Mesenchymal stem cell (in vitro differentiated cells and primary cell): ENCODE measurements around the gene MYH13.
A peak's percentile ranks its signal among the peaks of the same experiment; 100 is the strongest.

Experiments used
- DNase-seq: peaks from one replicate; pipeline ENCODE4 v3.0.0-alpha.2; 2013
- H2AFZ ChIP-seq: one replicate; pipeline ENCODE4 v1.6.1; 2013; ENCODE audit warnings: low read depth, mild to moderate bottlenecking, control low read depth, inconsistent platforms, low read length, moderate library complexity
- H2AK5ac ChIP-seq: 2 replicates; pipeline ENCODE4 v1.6.1; 2013; ENCODE audit warnings: low read length, moderate library complexity, mild to moderate bottlenecking, inconsistent platforms; ENCODE audit not compliant: severe bottlenecking
- H2BK120ac ChIP-seq: one replicate; pipeline ENCODE4 v1.6.1; 2013; ENCODE audit warnings: low read depth, mild to moderate bottlenecking, inconsistent platforms, low read length, moderate library complexity
- H2BK12ac ChIP-seq, 2 experiments: one replicate each; pipeline ENCODE4 v1.6.1; 2013; ENCODE audit warnings: inconsistent platforms in 2 of 2, low read length in 2 of 2, mild to moderate bottlenecking in 2 of 2, moderate library complexity in 2 of 2, control low read depth in 1 of 2
- H2BK15ac ChIP-seq: one replicate; pipeline ENCODE4 v1.6.1; 2013; ENCODE audit warnings: mild to moderate bottlenecking, low read depth, inconsistent platforms; ENCODE audit not compliant: poor library complexity, severe bottlenecking
- H2BK5ac ChIP-seq: 2 replicates; pipeline ENCODE4 v1.6.1; 2013; ENCODE audit warnings: low read depth, mild to moderate bottlenecking, low read length, control low read depth, inconsistent platforms; ENCODE audit not compliant: poor library complexity, severe bottlenecking
- H3K14ac ChIP-seq, 2 experiments: one replicate each; pipeline ENCODE4 v1.6.1; 2013; ENCODE audit warnings: inconsistent platforms in 2 of 2, low read length in 2 of 2, control low read depth in 1 of 2, mild to moderate bottlenecking in 1 of 2, moderate library complexity in 1 of 2
- H3K18ac ChIP-seq, 2 experiments: one replicate each; pipeline ENCODE4 v1.6.1; 2013; ENCODE audit warnings: inconsistent platforms in 2 of 2, low read length in 2 of 2, control low read depth in 1 of 2, low read depth in 1 of 2, mild to moderate bottlenecking in 1 of 2
- H3K23ac ChIP-seq, 2 experiments: one replicate each; pipeline ENCODE4 v1.6.1; 2013; ENCODE audit warnings: inconsistent platforms in 2 of 2, low read length in 2 of 2, mild to moderate bottlenecking in 2 of 2, moderate library complexity in 2 of 2, control low read depth in 1 of 2
- H3K27ac ChIP-seq: 2 replicates; pipeline ENCODE4 v1.5.1; 2013; ENCODE audit warnings: mild to moderate bottlenecking, moderate library complexity, low read length, control low read depth, inconsistent platforms; ENCODE audit not compliant: poor library complexity, severe bottlenecking
- H3K27me3 ChIP-seq, 2 experiments: 2 replicates each; pipeline versions ENCODE4 v1.6.1 to v1.7.0; 2013; ENCODE audit warnings: low read length in 2 of 2, mild to moderate bottlenecking in 2 of 2, moderate library complexity in 2 of 2, control low read depth in 1 of 2, inconsistent platforms in 1 of 2; ENCODE audit not compliant: control insufficient read depth in 1 of 2, insufficient read depth in 1 of 2
- H3K36me3 ChIP-seq, 2 experiments: 2 replicates each; pipeline versions ENCODE4 v1.6.1 to v1.7.0; 2013; ENCODE audit warnings: low read length in 2 of 2, control low read depth in 1 of 2, inconsistent platforms in 1 of 2, low read depth in 1 of 2, mild to moderate bottlenecking in 1 of 2; ENCODE audit not compliant: insufficient read depth in 2 of 2, control insufficient read depth in 1 of 2
- H3K4ac ChIP-seq, 2 experiments: one replicate each; pipeline ENCODE4 v1.6.1; 2013; ENCODE audit warnings: inconsistent platforms in 2 of 2, low read length in 2 of 2, mild to moderate bottlenecking in 2 of 2, moderate library complexity in 2 of 2, control low read depth in 1 of 2, low read depth in 1 of 2
- H3K4me1 ChIP-seq: 2 replicates; pipeline ENCODE4 v1.6.1; 2013; ENCODE audit warnings: low read depth, low read length, control low read depth; ENCODE audit not compliant: control insufficient read depth, insufficient read depth
- H3K4me2 ChIP-seq: 2 replicates; pipeline ENCODE4 v1.6.1; 2013; ENCODE audit warnings: low read length, mild to moderate bottlenecking, inconsistent platforms; ENCODE audit not compliant: poor library complexity, severe bottlenecking
- H3K4me3 ChIP-seq, 2 experiments: 2 replicates each; pipeline versions ENCODE4 v1.5.1 to v1.7.0; 2013; ENCODE audit warnings: low read length in 2 of 2, mild to moderate bottlenecking in 2 of 2, control low read depth in 1 of 2, low read depth in 1 of 2; ENCODE audit not compliant: insufficient read depth in 1 of 2
- H3K79me1 ChIP-seq: replicated peaks from 2 replicates; pipeline ENCODE4 v1.6.1; 2013; ENCODE audit warnings: mild to moderate bottlenecking, control low read depth, low read length, inconsistent platforms; ENCODE audit not compliant: poor library complexity, severe bottlenecking
- H3K9ac ChIP-seq: 2 replicates; pipeline ENCODE4 v1.7.0; 2013; ENCODE audit warnings: mild to moderate bottlenecking, low read length, moderate library complexity
- H3K9me3 ChIP-seq: 2 replicates; pipeline ENCODE4 v1.7.0; 2013; ENCODE audit warnings: mild to moderate bottlenecking, low read length; ENCODE audit not compliant: control insufficient read depth
- H4K8ac ChIP-seq: one replicate; pipeline ENCODE4 v1.6.1; 2013; ENCODE audit warnings: inconsistent platforms, mild to moderate bottlenecking, low read length, moderate library complexity
- H4K91ac ChIP-seq: one replicate; pipeline ENCODE4 v1.6.1; 2013; ENCODE audit warnings: mild to moderate bottlenecking, low read length, inconsistent platforms
- WGBS: methylation state at CpG from one replicate; pipeline ENCODE4 v1.1.7; 2013; ENCODE audit warnings: mixed read lengths; 5-methylcytosine and 5-hydroxymethylcytosine counted together

MYH13 gene

DNA sequence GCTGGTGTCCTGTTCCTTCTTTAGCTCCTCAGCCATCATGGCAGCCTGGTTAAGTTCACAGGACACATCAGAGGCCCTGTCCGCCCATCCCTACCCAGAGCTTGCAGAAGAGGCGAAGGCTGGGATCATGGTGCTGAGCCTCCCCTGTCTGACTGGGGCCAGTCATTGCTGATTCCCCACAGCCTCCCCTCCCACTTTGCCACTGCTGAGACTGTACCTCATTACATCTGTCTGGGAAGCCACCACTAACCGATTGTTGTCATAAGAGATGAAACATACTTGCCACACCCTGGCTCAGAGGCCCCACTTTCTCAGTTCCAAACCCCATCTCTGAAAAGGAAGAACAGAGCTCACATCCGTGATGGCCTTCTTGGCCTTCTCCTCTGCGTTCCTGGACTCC lies 66.2 kb downstream of the MYH13 start:
- Histone ChIP-seq H2BK5ac (no peak overlapping the region), H3K27ac (no peak overlapping the region), H3K18ac (no peak overlapping the region), H3K27me3 (peaks cover 0 to 5% of the 10 kb centered on the region in 2 experiments), H3K14ac (no peak overlapping the region), H4K8ac (no peak overlapping the region), H2BK120ac (no peak overlapping the region), H3K36me3 (no peaks in the 10 kb centered on the region), H2BK12ac (no peak overlapping the region), H4K91ac (no peak overlapping the region), H3K4ac (no peak overlapping the region), H2AFZ (no peak overlapping the region), H3K4me3 (no peak overlapping the region), H3K9me3 (no peaks in the 10 kb centered on the region), H3K4me1 (no peaks in the 10 kb centered on the region), H3K9ac (no peak overlapping the region), H2BK15ac (no peak overlapping the region), H3K4me2 (no peak overlapping the region), H2AK5ac (no peak overlapping the region), H3K23ac (peak overlapping the region in 1 of 2 experiments; percentile 85), H3K79me1 (no peaks in the 10 kb centered on the region)
- WGBS, result 92% methylated on average over 5 of the region's 5 CpGs
- no peak for DNase-seq

DNA sequence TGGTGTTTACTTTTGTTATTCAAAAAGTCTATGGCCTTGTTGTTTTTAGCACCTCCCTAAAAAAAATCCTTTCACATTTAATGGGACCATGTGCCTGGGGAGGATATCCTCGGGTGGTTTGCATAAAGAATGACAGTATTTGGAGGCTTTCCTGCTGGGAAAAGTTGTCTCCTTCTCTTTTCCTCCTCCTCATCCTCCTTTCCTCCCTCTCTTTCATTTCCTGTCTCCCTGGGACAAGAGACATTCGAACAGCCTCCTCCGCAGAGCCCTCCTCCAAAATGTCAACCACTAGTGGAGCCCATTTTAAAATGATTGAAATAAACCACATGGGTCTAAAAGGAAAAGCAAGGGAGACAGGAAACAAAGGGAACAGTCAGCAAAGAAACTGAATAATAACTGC lies 67.4 kb downstream of the MYH13 start:
- no peak overlapping the region for H4K8ac ChIP-seq
- no peaks in the 10 kb centered on the region for H3K4me1 ChIP-seq
- H3K9me3 ChIP-seq, result no peaks in the 10 kb centered on the region
- no peak overlapping the region for H2BK15ac ChIP-seq
- H2AK5ac ChIP-seq, result no peak overlapping the region
- H2BK12ac ChIP-seq, result no peak overlapping the region
- no peak overlapping the region for H2BK5ac ChIP-seq
- H3K23ac ChIP-seq, result no peak overlapping the region
- no peak overlapping the region for H2BK120ac ChIP-seq
- WGBS, result 69% methylated on average over 2 of the region's 3 CpGs
- no peaks in the 10 kb centered on the region for H3K36me3 ChIP-seq
- no peak for DNase-seq
- H3K4me2 ChIP-seq, result no peak overlapping the region
- no peak overlapping the region for H3K9ac ChIP-seq
- no peak overlapping the region for H3K27ac ChIP-seq
- no peaks in the 10 kb centered on the region for H3K79me1 ChIP-seq
- no peak overlapping the region for H2AFZ ChIP-seq
- H3K4ac ChIP-seq, result no peak overlapping the region
- H3K27me3 ChIP-seq, result peaks cover 0 to 5% of the 10 kb centered on the region in 2 experiments
- H3K4me3 ChIP-seq, result no peak overlapping the region
- no peak overlapping the region for H3K18ac ChIP-seq
- H3K14ac ChIP-seq, result no peak overlapping the region
- no peak overlapping the region for H4K91ac ChIP-seq

DNA sequence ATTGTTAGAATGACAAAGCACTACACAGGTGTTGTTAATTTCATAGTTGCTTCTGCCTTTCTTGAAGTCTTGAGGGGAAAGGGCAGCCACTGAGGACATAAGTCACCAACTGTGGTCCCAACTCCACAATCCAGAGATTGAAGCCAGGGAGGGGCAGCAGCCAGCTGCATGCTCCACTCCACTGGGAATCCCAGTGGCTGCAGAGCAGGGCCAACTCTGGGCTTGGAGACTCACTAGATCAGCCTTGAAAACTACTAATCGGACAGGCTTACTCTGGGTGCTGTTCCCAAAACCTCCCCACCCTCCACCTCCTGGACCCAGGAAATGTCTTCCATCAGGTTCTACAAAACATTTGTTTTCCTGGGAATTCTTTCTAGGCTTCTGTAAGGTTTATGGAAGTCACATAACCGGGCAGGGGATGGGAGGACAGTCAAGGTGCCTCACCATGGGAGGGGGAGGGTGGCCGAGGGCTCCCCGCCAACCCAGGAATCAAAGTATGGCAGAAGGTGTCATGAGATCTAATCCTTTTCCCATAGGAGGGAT lies 68.0 kb downstream of the MYH13 start:
- H3K36me3 ChIP-seq, result no peaks in the 10 kb centered on the region
- no peak overlapping the region for H2BK15ac ChIP-seq
- H2AFZ ChIP-seq, result no peak overlapping the region
- no peak overlapping the region for H4K91ac ChIP-seq
- no peaks in the 10 kb centered on the region for H3K4me1 ChIP-seq
- DNase-seq, result no peak
- H4K8ac ChIP-seq, result no peak overlapping the region
- H2BK5ac ChIP-seq, result no peak overlapping the region
- H2BK120ac ChIP-seq, result no peak overlapping the region
- H3K18ac ChIP-seq, result no peak overlapping the region
- H3K79me1 ChIP-seq, result no peaks in the 10 kb centered on the region
- H3K23ac ChIP-seq, result no peak overlapping the region
- H3K9ac ChIP-seq, result no peak overlapping the region
- no peak overlapping the region for H3K4ac ChIP-seq
- no peak overlapping the region for H3K14ac ChIP-seq
- H3K4me2 ChIP-seq, result no peak overlapping the region
- no peak overlapping the region for H3K27ac ChIP-seq
- H3K4me3 ChIP-seq, result no peak overlapping the region
- peaks cover 0 to 5% of the 10 kb centered on the region in 2 experiments for H3K27me3 ChIP-seq
- no peak overlapping the region for H2BK12ac ChIP-seq
- no peak overlapping the region for H2AK5ac ChIP-seq
- H3K9me3 ChIP-seq, result no peaks in the 10 kb centered on the region
- 91% methylated on average over 3 of the region's 4 CpGs for WGBS

DNA sequence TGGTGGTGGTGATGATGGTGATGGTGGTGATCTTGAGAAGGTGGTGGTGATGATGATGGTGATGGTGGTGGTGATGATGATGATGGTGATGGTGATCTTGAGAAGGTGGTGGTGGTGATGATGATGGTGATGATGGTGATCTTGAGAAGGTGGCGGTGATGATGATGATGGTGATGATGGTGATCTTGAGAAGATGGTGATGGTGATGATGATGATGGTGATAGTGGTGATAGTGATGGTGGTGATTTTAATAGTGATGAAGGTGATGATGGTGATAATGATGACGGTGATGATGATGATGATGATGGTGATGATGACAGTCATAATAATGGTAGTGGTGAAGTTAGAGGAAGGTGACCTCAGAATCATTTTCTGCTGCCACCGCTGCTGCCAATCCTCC lies 75.1 kb downstream of the MYH13 start:
- 99% methylated on average over 2 of the region's 3 CpGs for WGBS

More for the DNA sequence above, 75.1 kb downstream of the MYH13 start:
- H2BK5ac ChIP-seq, result no peak overlapping the region
- no peak overlapping the region for H4K91ac ChIP-seq
- H3K4me1 ChIP-seq, result no peaks in the 10 kb centered on the region
- H3K4ac ChIP-seq, result no peak overlapping the region
- H3K23ac ChIP-seq, result no peak overlapping the region
- no peak overlapping the region for H3K4me3 ChIP-seq
- no peaks in the 10 kb centered on the region for H3K36me3 ChIP-seq
- no peak overlapping the region for H3K27ac ChIP-seq
- no peak overlapping the region for H2BK15ac ChIP-seq
- no peaks in the 10 kb centered on the region for H3K79me1 ChIP-seq
- no peaks in the 10 kb centered on the region for H3K9me3 ChIP-seq
- no peak overlapping the region for H4K8ac ChIP-seq
- H2BK120ac ChIP-seq, result no peak overlapping the region
- H3K18ac ChIP-seq, result no peak overlapping the region
- no peak overlapping the region for H2AK5ac ChIP-seq
- no peak overlapping the region for H3K9ac ChIP-seq
- H2AFZ ChIP-seq, result no peak overlapping the region
- no peak for DNase-seq
- H3K4me2 ChIP-seq, result no peak overlapping the region
- no peak overlapping the region for H3K14ac ChIP-seq
- H2BK12ac ChIP-seq, result no peak overlapping the region
- H3K27me3 ChIP-seq, result peaks cover 0 to 6% of the 10 kb centered on the region in 2 experiments
